Lung (tissue), 12 donors: Measurements from ENCODE around the gene SUSD5. TPM values are rescaled to one million over a fixed set of nuclear protein-coding genes. Genes with fewer than 3 reads are reported as not detected.

Experiments
- ATAC-seq: fragments of 200-7000 bp; cut with Tn5 transposase; one replicate; pipeline ENCODE4 v1.9.1; 2020; ENCODE audit warnings: moderate number of reproducible peaks; ENCODE audit not compliant: insufficient read depth, low FRiP score
- DNase-seq, 3 donors: peaks; one replicate each; pipeline ENCODE4 v3.0.0-alpha.2; 2013 to 2017
- H3K27ac ChIP-seq, 2 donors: one replicate each; pipeline ENCODE4 v1.5.1; 2013; ENCODE audit warnings: mild to moderate bottlenecking in 2 of 2, moderate library complexity in 2 of 2, control low read depth in 1 of 2, inconsistent platforms in 1 of 2, low read depth in 1 of 2, low read length in 1 of 2
- H3K27me3 ChIP-seq, 3 donors: one replicate each; pipeline ENCODE4 v1.5.1; 2013; ENCODE audit warnings: low read length in 2 of 3; ENCODE audit not compliant: control insufficient read depth in 3 of 3, insufficient read depth in 3 of 3
- H3K36me3 ChIP-seq, 4 donors: one replicate each; pipeline ENCODE4 v1.5.1; 2013; ENCODE audit warnings: low read length in 4 of 4, mild to moderate bottlenecking in 1 of 4, moderate library complexity in 1 of 4; ENCODE audit not compliant: control insufficient read depth in 4 of 4, insufficient read depth in 4 of 4
- H3K4me1 ChIP-seq, 5 donors: one replicate each; pipeline ENCODE4 v1.5.1; 2013; ENCODE audit warnings: low read length in 5 of 5, mild to moderate bottlenecking in 2 of 5, moderate library complexity in 1 of 5; ENCODE audit not compliant: control insufficient read depth in 5 of 5, insufficient read depth in 5 of 5
- H3K4me3 ChIP-seq: one replicate; pipeline ENCODE4 v1.5.1; 2013; ENCODE audit warnings: mild to moderate bottlenecking, control low read depth, moderate library complexity
- H3K9ac ChIP-seq, 2 donors: one replicate each; pipeline ENCODE4 v1.5.1; 2013; ENCODE audit warnings: low read length in 2 of 2, control low read depth in 1 of 2; ENCODE audit not compliant: insufficient read depth in 1 of 2
- H3K9me3 ChIP-seq, 4 donors: one replicate each; pipeline ENCODE4 v1.5.1; 2013; ENCODE audit warnings: low read length in 3 of 4, mild to moderate bottlenecking in 1 of 4, moderate library complexity in 1 of 4; ENCODE audit not compliant: control insufficient read depth in 4 of 4, insufficient read depth in 3 of 4
- WGBS, 2 donors: extraction: QIAGEN DNeasy Blood & Tissue Kit; methylation state at CpG; one replicate each; pipeline ENCODE4 v1.1.7; 2013; 5-methylcytosine and 5-hydroxymethylcytosine counted together
- polyA plus RNA-seq, 2 donors: library from polyadenylated mRNA; stranded (reverse); fragments of 200-250 nt; gene quantifications; one replicate each; pipeline ENCODE4 v1.2.1, GENCODE V29; 2013
- total RNA-seq, 2 donors: library from RNA; depleted of rRNA in 1 of 2; stranded (reverse); fragments of >200 nt in 1 of 2; gene quantifications; one replicate each; pipeline ENCODE4 v1.2.1, GENCODE V29; 2014 to 2021
- TF ChIP-seq, protein P1 (sequence below): IDR thresholded peaks from 2 replicates; pipeline ENCODE4 v1.5.1; 2012; ENCODE audit warnings: mild to moderate bottlenecking; ENCODE audit errors: control extremely low read depth, extremely low read depth
- donor health status: control.
- donor health status: control.
- donor health status: Bipolar disorder and iron deficiency.
- donor health status: healthy.
- donor health status: DM: yes; HTN: yes; CAD: no.

SUSD5 gene
- total and polyA plus RNA-seq, 4 donors, result 0.17 to 2.9 (median 1.0) TPM

DNA sequence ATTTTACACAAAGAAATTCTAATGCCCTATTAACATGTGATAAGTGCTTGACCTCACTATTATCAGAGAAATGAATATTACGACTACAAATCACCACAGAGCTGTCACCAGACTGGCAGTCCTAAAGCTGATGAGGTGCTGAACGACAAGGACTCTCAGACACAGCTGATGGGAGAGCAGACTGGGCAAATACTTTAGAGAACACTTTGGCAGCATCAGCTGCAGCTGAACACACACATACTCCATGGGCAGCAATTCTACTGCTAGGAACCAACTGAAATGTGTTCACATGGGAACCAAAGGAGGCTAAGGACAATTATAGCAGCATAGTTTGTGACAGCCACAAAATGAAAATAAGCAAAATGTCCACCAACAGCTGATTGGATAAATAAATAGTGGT is 45.5 kb downstream of the SUSD5 start:
- Histone ChIP-seq H3K4me3 (no peak overlapping the region), H3K9ac (no peak overlapping the region), H3K27me3 (no peaks in the 10 kb centered on the region), H3K36me3 (no peaks in the 10 kb centered on the region), H3K27ac (no peak overlapping the region), H3K4me1 (peaks cover 0 to 19% (median 2%) of the 10 kb centered on the region in 5 donors), H3K9me3 (peaks cover 0 to 5% (median 0%) of the 10 kb centered on the region in 4 donors)
- DNase-seq (peak; percentile 22 to 46 (median 41)), ATAC-seq (no peak)
- TF ChIP-seq, protein P1, sequence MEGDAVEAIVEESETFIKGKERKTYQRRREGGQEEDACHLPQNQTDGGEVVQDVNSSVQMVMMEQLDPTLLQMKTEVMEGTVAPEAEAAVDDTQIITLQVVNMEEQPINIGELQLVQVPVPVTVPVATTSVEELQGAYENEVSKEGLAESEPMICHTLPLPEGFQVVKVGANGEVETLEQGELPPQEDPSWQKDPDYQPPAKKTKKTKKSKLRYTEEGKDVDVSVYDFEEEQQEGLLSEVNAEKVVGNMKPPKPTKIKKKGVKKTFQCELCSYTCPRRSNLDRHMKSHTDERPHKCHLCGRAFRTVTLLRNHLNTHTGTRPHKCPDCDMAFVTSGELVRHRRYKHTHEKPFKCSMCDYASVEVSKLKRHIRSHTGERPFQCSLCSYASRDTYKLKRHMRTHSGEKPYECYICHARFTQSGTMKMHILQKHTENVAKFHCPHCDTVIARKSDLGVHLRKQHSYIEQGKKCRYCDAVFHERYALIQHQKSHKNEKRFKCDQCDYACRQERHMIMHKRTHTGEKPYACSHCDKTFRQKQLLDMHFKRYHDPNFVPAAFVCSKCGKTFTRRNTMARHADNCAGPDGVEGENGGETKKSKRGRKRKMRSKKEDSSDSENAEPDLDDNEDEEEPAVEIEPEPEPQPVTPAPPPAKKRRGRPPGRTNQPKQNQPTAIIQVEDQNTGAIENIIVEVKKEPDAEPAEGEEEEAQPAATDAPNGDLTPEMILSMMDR, result no peak
- WGBS, 2 donors, result 31 to 40% methylated on average over 2 of the region's 2 CpGs

- DNase-seq (no peak), ATAC-seq (no peak)
- H3K27me3 ChIP-seq, result no peaks in the 10 kb centered on the region
- no peak overlapping the region for H3K4me3 ChIP-seq
- H3K36me3 ChIP-seq, result no peaks in the 10 kb centered on the region
- no peak overlapping the region for H3K27ac ChIP-seq
- peaks cover 0 to 5% (median 0%) of the 10 kb centered on the region in 4 donors for H3K9me3 ChIP-seq
- WGBS, 2 donors, result 58% methylated on average over 4 of the region's 4 CpGs
- H3K4me1 ChIP-seq, result peaks cover 0 to 24% (median 2%) of the 10 kb centered on the region in 5 donors
- no peak overlapping the region for H3K9ac ChIP-seq
- TF ChIP-seq, protein P1, result no peak
Measured at GRCh38 chr3:33171580-33171979, 47.0 kb downstream of the SUSD5 start.

GRCh38 chr3:33170531-33170930 is 48.1 kb downstream of the SUSD5 start:
- no peaks in the 10 kb centered on the region for H3K36me3 ChIP-seq
- no peaks in the 10 kb centered on the region for H3K27me3 ChIP-seq
- 92 to 96% methylated on average over 6 of the region's 6 CpGs for WGBS, 2 donors
- no peak overlapping the region for H3K27ac ChIP-seq
- TF ChIP-seq, protein P1, result no peak
- peaks cover 0 to 5% (median 0%) of the 10 kb centered on the region in 4 donors for H3K9me3 ChIP-seq
- no peak overlapping the region for H3K9ac ChIP-seq
- no peak overlapping the region for H3K4me3 ChIP-seq
- DNase-seq (no peak), ATAC-seq (no peak)
- H3K4me1 ChIP-seq, result peaks cover 0 to 24% (median 2%) of the 10 kb centered on the region in 5 donors
